Ishikawa (cell line): ENCODE measurements around the gene APBA2.

Experiments used
- CEBPB ChIP-seq: IDR thresholded peaks from 2 replicates; pipeline ENCODE4 v1.6.1; 2012
- CREB1 ChIP-seq: IDR thresholded peaks from 2 replicates; pipeline ENCODE4 v1.6.1; 2012; ENCODE audit warnings: low read depth
- EGR1 ChIP-seq: IDR thresholded peaks from 2 replicates; pipeline ENCODE4 v1.6.1; 2012
- EP300 ChIP-seq: IDR thresholded peaks from 2 replicates; pipeline ENCODE4 v1.6.1; 2012; ENCODE audit warnings: borderline replicate concordance
- FOXM1 ChIP-seq: IDR thresholded peaks from 2 replicates; pipeline ENCODE4 v1.6.1; 2012; ENCODE audit warnings: low read depth, borderline replicate concordance
- NFIC ChIP-seq: IDR thresholded peaks from 2 replicates; pipeline ENCODE4 v1.6.1; 2012
- RAD21 ChIP-seq: IDR thresholded peaks from 2 replicates; pipeline ENCODE4 v1.6.1; 2012; ENCODE audit warnings: low read depth
- TAF1 ChIP-seq: IDR thresholded peaks from 2 replicates; pipeline ENCODE4 v1.6.1; 2012; ENCODE audit warnings: low read depth, mild to moderate bottlenecking
- TCF12 ChIP-seq: IDR thresholded peaks from 2 replicates; pipeline ENCODE4 v1.6.1; 2012; ENCODE audit warnings: low read depth
- TEAD4 ChIP-seq: IDR thresholded peaks from 2 replicates; pipeline ENCODE4 v1.6.1; 2012
- YY1 ChIP-seq: IDR thresholded peaks from 2 replicates; pipeline ENCODE4 v1.6.1; 2012; ENCODE audit warnings: low read depth
- ZBTB7A ChIP-seq: IDR thresholded peaks from 2 replicates; pipeline ENCODE4 v1.6.1; 2012; ENCODE audit warnings: low read depth
- TF ChIP-seq, protein P1 (sequence below): IDR thresholded peaks from 2 replicates; pipeline ENCODE4 v1.6.1; 2012
- TF ChIP-seq, protein P2 (sequence below): IDR thresholded peaks from 2 replicates; pipeline ENCODE4 v1.6.1; 2012
- TF ChIP-seq, protein P3 (sequence below): IDR thresholded peaks from 2 replicates; pipeline ENCODE4 v1.6.1; 2012; ENCODE audit warnings: low read depth, mild to moderate bottlenecking

The APBA2 gene

DNA sequence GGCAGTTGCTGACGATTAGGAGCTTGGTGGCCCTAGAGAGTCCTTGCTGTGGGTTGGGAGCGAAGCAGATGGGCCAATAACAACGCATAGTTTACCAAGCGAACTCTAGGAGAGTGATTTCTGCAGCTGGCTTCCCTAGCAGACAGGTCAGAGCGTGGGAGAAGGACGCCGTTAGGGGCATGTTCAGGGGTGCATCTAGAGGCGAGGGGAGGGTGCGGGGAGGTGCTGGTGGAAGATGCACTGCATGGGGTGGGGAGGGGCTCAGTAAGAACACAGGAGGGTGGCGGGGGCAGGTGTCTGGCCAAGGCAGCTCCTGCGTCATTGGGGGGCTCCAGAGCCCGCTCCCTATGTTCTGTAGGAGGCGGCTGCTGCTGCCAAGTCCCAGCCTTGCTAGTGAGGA is 8.9 kb downstream of the APBA2 start:
- no peak for TF ChIP-seq TAF1
- no peak for TF ChIP-seq CEBPB
- TF ChIP-seq, protein P1, sequence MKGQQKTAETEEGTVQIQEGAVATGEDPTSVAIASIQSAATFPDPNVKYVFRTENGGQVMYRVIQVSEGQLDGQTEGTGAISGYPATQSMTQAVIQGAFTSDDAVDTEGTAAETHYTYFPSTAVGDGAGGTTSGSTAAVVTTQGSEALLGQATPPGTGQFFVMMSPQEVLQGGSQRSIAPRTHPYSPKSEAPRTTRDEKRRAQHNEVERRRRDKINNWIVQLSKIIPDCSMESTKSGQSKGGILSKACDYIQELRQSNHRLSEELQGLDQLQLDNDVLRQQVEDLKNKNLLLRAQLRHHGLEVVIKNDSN = no peak
- TF ChIP-seq NFIC = no peak
- TF ChIP-seq EGR1 = no peak
- TF ChIP-seq TCF12 = no peak
- no peak for TF ChIP-seq TEAD4

DNA sequence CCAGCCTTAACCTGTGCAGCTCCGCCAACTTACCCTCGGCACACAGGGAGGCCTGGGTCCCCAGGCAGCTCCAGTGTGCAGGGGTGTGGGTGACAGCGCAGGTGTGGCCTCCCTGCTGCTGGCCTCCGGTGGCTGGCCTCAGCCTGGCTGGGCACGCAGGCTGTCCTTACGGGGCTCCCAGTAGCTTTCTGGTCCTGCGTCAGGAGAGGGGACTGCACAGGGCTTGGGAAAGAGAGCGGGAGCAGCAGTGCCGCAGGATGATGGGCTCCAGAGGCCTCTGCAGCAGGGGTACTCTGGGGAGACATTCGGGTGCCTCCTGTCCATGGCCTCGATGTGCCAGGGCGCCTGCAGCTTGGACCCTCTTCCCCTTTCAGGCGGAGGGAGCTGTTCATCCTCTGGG is 9.4 kb downstream of the APBA2 start:
- TF ChIP-seq, protein P2, sequence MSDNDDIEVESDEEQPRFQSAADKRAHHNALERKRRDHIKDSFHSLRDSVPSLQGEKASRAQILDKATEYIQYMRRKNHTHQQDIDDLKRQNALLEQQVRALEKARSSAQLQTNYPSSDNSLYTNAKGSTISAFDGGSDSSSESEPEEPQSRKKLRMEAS = no peak
- TF ChIP-seq YY1 (no peak), CEBPB (no peak), TCF12 (no peak), FOXM1 (no peak), CREB1 (no peak), TAF1 (no peak), TEAD4 (no peak), NFIC (no peak), ZBTB7A (no peak), EGR1 (no peak), RAD21 (no peak), EP300 (no peak)
- TF ChIP-seq, protein P1 = no peak
- TF ChIP-seq, protein P3, sequence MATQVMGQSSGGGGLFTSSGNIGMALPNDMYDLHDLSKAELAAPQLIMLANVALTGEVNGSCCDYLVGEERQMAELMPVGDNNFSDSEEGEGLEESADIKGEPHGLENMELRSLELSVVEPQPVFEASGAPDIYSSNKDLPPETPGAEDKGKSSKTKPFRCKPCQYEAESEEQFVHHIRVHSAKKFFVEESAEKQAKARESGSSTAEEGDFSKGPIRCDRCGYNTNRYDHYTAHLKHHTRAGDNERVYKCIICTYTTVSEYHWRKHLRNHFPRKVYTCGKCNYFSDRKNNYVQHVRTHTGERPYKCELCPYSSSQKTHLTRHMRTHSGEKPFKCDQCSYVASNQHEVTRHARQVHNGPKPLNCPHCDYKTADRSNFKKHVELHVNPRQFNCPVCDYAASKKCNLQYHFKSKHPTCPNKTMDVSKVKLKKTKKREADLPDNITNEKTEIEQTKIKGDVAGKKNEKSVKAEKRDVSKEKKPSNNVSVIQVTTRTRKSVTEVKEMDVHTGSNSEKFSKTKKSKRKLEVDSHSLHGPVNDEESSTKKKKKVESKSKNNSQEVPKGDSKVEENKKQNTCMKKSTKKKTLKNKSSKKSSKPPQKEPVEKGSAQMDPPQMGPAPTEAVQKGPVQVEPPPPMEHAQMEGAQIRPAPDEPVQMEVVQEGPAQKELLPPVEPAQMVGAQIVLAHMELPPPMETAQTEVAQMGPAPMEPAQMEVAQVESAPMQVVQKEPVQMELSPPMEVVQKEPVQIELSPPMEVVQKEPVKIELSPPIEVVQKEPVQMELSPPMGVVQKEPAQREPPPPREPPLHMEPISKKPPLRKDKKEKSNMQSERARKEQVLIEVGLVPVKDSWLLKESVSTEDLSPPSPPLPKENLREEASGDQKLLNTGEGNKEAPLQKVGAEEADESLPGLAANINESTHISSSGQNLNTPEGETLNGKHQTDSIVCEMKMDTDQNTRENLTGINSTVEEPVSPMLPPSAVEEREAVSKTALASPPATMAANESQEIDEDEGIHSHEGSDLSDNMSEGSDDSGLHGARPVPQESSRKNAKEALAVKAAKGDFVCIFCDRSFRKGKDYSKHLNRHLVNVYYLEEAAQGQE = no peak

DNA sequence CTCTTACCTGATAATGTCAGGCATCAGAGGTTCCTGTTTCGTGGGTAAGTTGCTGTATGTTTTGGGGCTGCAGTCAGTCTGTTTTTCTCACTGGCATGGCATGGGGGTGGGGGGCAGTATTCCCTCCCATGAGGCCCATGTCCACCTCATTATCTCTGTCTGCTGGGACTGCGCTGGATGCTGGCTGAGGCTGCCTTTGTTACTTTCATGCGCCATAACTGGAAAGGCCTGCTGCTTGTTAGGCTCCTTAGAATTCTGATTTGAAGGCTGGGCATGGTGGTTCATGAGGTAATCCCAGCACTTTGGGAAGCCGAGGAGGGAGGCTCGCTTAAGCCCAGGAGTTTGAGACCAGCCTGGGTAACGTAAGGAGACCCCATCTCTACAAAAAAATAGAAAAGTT is 9.8 kb downstream of the APBA2 start:
- TF ChIP-seq TEAD4 (no peak), CREB1 (no peak), NFIC (no peak), FOXM1 (no peak), RAD21 (no peak), YY1 (no peak), EGR1 (no peak), EP300 (no peak), CEBPB (no peak), ZBTB7A (no peak)
- TF ChIP-seq, protein P3 = no peak

DNA sequence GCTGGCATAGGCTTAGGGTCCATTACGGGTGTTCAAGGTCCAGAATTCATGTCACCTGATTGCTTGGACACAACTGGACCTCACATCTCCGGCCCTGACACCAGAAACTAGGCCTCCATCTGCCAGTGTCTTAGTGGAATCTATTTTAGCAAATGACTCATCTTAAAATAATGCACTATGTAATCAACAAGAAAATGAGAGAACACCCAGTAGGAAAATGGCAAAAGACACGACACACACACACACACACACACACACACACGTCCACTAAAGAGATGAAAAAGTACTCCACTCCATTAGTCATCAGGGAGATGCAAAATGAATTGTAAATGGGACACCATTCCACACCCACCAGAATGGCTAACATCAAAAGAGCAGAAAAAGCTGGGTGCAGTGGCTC is 11.2 kb downstream of the APBA2 start:
- no peak for TF ChIP-seq RAD21
- no peak for TF ChIP-seq TEAD4
- no peak for TF ChIP-seq EP300
- TF ChIP-seq ZBTB7A = no peak
- TF ChIP-seq, protein P1 = no peak
- no peak for TF ChIP-seq CEBPB
- no peak for TF ChIP-seq EGR1
- TF ChIP-seq, protein P2 = no peak
- no peak for TF ChIP-seq TAF1
- no peak for TF ChIP-seq FOXM1
- TF ChIP-seq YY1 = no peak
- TF ChIP-seq CREB1 = no peak
- TF ChIP-seq TCF12 = no peak
- TF ChIP-seq, protein P3 = no peak
- TF ChIP-seq NFIC = no peak
